ENCODE data around the gene CRHR2.
"Not testable (repeated sequence)": the region's sequence is repeated elsewhere in the genome, so short reads cannot be mapped to it uniquely, and the experiment has no call there.

CRHR2 gene

DNA sequence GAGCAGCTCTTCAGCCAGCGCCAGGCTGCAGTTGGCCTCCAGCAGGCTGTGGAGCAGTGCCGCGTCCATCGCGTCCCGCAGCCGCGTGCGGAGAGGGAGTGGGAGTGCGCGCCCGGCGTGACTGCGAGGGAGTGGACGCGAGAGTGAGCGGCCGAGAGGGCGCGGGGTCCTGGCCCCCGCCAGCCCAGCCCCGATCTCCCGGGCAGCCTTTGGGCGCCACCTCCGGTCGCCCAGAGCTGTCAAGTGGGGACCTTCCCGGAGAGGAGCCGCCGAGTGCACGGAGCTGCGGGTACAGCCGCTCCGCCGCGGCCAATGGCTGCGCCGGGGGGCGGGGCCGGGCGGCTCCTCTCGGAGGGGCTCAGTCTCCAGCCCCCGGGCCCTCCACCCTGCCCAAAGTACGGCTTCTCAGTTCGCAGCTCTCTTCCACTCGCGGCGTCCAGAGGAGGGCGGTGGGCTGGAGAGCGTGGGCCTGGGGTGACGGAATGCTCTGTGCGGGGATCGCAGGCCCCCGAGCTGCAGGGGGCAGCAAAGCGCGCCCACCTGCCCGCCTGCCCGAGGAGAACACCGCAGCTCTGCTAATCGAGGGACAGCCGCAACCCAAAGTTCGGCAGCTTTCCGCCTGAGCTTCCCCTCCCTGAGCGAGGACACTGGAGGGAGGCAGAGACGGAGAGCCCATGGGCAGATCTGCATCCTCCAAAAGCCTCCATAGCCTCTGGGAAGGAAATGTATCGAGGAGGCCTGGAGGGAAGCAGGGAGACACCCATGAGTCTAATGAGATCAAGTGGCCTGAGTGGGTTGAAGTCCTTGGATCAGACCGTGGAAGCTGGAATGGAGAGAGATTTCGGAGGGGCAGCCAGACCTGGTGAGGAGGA is at the start of gene CRHR2:
TSS of gene CRHR2 (minus strand) at position 245 of the 872 bp plus-strand sequence. CDS start at position 69, 176 bp downstream.
- no peak for DNase-seq (ENCODE audit: low read depth, low spot score)

DNA sequence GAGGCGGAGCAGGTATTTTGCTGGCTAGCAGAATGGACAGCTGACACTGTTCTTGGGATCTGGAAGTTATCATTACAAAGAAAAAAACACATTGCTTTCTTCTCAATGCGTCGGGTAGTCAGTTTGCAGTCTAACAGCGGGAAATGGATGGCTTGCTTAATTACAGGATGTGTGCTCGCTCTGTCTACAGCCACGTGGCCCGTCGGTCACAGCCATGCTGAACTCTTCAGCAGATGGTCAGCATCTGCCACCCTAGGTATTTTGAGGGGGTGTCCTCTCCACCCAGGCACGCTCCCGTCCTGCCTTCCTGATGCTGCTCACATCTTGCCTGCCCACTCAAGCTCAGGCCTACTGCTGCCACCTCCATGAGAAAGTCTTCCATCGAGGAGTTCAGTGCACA is 49.3 kb upstream of the CRHR2 start:
- DNase-seq (ENCODE audit: low read depth, low spot score): no peak

DNA sequence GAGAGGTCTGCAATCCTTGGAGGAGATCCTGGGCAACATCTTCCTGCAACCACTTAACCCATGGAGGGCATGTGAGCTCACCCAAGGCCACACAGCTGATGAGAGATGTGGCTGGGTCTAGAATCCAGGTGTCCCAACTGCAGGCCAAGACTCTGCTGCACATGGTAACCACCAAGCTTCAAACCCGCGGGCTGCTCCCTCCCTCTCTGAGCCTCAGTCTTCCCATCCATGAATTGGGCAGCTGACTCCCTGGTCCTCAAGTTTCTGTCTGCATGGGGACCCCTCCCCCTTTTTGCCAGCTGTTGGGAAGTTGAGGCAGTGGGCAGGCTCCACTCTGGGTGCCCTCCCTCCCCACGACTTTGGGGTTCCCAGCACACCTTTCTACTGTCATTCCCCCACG is 48.7 kb upstream of the CRHR2 start:
- DNase-seq (ENCODE audit: low read depth, low spot score): no peak

DNA sequence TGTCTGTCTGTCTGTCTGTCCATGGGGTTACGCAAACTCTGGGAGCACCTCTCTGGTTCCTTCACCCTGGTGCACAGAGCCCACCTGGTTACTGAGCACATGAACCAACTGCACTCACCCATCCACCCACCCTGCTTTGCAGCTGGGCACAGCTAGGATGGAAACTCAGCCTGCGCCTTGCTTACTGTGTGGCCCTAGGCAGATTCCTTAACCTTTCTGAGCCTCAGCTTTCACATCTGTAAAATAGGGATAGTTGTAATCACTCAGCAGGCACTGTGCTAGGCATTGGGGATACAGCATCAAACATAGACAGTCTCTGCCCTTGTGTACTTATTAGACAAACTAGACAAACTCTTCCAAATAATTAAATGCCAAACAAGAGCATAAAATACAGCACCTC is 47.8 kb upstream of the CRHR2 start:
- DNase-seq (ENCODE audit: low read depth, low spot score): no peak

DNA sequence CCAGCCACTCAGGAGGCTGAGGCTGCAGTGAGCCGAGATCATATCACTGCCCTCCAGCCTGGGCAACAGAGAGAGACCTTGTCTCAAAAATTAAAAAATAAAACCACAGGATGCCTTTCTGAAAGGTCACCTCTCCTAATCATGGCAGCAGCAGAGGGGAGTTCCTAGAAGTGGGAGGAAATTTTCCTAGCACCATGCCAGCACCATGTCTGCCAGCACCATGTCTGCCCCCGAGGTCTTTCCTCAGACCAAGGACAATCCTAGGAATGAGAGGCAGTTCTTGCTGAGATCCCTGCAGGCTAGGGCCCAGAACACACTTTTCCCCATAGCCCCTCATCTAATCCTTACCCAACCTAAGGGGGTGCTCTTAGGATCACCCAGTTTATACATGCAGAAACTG is 47.4 kb upstream of the CRHR2 start:
- no peak for DNase-seq (ENCODE audit: low read depth, low spot score)

DNA sequence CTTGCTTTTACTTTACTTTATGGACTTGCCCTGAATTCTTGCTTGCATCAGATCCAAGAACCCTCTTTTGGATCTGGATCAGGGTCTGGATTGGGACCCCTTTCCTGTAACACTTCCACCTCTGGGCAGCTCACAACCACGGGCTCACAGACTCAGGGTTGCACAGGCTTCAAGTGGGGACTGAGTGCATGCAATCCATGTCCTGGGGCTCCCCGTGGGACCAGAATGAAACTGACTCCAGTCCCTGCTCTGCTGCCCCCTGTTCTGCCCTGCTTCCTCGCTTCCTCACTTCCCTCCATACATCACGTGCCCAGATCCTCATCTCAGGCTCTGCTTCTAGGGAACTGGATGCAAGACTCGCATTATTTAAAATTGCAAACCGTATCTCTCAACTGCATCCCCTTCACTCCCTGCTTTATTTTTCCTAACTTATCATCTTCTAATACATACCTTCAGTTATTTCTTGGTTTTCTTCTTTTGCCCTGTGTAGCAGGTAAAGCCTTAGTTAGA is 46.4 kb upstream of the CRHR2 start:
- DNase-seq (ENCODE audit: low read depth, low spot score): no peak

DNA sequence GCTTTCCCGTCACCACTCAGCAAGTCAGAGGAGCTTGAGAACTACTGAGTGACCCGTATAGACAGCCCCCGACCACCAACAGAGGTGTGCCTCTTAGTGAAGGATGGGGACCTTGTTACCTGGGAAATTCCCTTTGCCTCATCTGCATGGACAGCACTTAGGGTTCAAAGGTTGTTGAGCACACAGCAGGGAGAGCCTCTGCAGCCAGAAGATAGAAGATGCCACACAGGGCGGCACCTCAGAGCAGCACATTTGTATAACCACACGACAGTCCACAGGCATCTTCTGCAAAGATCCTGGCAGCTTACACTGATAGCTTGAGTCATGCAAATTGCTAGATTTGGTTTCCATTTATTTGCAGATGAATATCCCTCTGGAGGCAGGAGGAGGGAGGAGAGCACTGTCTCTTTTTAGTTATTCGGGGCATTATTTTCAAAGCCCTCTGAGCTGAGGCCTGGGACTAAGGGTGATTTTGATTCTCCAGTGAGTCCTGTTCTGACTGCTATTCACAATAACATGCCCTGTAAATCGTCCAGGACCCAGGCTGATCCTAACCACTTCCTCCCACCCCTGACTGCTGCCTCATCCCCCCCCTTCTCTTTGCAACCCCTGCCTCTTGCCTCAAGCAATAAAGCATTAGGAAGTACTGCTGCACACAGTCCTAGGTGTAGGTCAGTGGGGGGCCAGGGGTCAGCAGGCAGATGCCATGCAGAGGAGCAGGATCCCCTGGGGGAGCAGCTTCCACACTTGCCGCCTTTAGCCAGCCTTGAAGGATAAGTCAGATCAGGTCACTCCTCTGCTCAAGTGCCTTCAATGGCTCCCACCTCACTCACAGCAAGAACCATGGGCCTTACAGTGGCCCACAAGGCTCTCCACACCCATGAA is 45.0 kb upstream of the CRHR2 start:
- DNase-seq (ENCODE audit: low read depth, low spot score): no peak

DNA sequence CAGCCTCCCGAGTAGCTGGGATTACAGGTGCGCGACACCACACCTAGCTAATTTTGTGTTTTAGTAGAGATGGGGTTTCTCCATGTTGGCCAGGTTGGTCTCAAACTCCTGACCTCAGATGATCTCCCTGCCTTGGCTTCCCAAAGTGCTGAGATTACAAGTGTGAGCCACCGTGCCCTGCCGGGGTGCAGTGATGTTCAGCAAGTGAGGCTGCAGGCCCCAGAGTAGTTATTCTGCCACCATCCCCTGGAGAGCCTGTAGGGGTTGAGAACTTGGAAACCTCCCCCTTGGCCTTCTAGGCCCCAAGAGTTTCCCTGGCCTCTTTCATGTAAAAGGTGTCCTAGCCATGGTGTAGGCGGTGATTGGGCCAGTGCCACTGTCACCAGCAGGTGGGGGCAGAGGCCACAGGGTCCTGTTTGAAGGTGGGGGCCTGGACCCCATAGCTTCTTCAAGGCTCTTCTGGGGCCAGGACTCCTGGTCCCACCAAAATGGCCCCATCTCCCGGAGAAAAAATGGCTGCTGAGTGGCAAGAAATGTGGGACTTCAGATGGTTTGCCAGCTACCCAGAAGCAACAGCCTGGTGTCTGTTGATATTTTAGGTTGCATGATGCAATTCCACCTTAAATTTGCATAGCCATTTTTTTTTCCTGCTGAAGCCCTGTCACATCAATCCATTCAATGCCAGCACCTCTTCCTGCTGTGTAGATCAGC is 44.2 kb upstream of the CRHR2 start:
- DNase-seq (ENCODE audit: low read depth, low spot score): no peak

DNA sequence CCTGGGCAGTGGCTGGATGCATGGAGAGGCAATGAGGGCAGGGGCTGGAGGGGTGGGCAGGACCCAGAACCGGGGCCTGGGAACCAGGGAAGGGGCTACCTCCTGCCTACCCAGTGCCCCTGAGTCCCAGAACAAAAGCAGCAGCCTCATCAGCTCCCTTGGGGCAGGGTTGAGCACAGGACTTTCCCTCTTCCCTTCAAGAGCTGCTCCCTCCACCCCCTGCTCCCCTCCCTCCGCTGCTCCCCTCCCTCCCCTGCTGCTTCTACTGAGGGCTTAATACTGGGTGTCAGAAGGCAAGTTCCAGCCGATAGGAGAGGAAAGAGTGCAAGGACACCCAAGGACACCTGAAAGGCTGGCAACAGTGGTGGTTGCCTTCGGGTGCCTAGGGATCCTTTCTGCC is 41.5 kb upstream of the CRHR2 start:
- DNase-seq (ENCODE audit: low read depth, low spot score): no peak

DNA sequence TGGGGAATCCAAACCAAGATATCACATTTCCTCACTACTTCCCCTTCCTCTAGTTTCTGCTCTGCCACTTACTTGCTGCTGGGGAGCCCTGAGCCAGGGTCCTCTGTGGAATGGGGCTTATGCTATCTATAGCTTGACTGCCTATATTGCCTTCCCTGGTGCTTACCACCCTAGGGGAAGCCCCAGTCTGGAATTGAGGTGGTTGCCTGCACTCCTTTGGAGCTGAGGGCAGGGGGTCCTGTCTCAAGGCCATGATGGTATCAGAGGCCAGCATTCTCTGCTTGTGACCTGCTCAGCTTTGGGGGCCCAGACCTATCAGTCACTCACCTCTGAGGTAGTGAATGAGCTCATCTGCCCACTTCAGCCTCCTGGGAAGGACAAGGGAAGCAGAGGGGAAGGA is 40.4 kb upstream of the CRHR2 start:
- DNase-seq (ENCODE audit: low read depth, low spot score): no peak

DNA sequence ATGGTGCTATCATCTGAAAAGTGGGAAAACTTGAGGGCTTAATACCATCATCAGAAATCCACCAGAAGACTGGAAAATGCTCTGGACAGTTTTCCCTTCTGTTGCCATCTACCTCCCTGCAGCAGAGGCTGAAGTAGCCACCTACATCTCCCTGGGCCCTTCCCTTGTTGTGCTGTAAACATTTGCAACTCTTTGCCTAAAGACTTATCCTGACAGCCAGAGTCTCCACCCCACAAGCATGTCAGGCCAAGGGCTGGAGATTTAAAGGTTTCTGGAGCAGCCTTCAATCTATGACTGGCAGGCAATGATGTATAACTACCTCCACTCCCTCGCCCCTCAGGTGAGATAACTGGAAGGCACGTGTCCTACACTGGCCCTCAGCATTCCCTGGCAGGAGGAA is 39.9 kb upstream of the CRHR2 start:
- DNase-seq (ENCODE audit: low read depth, low spot score): no peak

DNA sequence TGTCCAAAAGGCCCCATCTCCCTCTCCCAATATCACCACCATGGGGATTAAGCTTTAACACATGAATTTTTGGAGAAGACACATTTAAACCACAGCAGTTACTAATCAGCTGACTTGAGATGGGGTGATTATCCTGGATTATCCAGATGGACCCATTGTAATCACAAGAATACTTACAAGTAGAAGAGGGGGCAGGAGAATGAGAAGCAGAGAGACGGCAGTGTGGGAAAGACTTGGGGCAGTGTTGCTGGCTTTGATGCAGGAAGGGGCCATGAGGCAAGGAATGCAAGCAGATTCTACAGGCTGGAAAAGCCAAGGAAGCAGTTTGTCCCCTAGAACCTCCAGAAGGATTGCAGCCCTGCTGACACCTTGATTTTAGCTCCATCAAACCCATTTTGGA is 39.0 kb upstream of the CRHR2 start:
- DNase-seq (ENCODE audit: low read depth, low spot score): no peak

DNA sequence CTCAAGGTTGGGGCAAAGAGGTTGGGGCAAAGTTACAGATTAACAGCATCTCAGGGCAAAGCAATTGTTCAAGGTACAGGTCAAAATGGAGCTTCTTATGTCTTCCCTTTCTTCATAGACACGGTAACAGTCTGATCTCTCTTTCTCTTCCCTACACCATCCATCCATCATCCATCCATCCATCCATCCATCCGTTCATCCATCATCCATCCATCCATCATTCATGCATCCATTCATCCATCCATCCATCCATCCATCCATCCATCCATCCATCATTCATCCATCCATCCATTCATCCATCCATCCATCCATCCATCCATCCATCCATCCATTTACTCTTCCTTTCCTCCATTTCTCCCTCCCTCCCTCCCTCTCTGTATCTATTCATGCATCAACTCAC is 37.2 kb upstream of the CRHR2 start:
- not testable (repeated sequence) for DNase-seq (ENCODE audit: low read depth, low spot score)

DNA sequence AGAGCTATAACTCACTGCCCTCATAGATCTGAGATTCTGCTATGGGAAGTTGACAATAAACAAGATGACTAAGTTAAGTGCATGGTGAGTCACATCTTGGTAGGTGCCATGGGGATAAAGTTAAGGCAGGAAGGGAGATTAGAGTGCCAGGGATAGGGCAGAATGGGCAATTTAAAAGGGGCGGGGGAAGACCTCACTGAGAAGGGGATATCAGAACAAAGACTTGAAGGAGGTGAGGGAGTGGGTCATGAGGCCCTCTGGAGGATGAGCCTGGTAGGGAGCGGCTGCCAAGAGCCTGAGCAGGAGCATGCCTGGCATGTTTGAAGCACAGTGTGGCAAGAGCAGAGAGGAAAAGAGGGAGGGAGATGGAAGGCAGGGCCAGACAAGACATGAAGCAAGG is 34.9 kb upstream of the CRHR2 start:
- no peak for DNase-seq (ENCODE audit: low read depth, low spot score)

DNA sequence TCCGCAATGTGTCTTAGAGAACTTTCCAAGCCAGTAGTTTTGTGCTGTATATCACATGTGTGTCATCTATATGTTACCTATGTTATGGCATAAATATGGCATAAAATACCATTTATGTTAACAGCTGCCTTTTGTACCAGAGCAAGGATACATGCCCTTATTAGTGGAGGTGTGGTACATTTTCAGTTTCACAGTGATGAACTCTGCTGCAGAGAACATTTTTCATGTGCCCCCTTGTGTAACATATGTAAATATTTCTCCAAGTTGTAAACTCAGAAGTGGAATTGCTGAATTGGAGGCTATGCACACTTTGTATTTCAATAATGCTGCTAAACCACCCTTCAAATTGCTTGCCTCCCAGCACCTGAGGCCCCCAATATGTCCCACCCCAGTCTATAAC is 31.9 kb upstream of the CRHR2 start:
- no peak for DNase-seq (ENCODE audit: low read depth, low spot score)

DNA sequence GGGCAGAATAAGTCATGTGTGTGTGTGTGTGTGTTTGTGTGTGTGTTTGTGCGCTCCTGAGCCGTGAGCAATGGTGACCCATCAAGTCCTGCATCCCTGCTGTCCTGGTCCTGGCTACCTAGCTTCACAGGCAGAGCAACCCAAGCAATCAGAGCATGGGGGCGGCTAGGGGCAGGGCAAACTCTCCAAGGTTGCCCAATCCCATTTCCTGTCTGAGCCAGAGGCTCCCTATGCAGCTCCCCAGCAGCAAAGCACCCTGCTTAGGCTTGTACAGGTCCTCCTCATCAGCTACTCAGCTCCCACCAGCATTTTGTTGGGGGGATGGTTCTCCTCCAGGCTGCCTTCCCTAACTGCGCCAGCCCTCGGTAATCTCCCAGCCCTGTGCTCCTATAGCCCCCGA is 31.1 kb upstream of the CRHR2 start:
- no peak for DNase-seq (ENCODE audit: low read depth, low spot score)

DNA sequence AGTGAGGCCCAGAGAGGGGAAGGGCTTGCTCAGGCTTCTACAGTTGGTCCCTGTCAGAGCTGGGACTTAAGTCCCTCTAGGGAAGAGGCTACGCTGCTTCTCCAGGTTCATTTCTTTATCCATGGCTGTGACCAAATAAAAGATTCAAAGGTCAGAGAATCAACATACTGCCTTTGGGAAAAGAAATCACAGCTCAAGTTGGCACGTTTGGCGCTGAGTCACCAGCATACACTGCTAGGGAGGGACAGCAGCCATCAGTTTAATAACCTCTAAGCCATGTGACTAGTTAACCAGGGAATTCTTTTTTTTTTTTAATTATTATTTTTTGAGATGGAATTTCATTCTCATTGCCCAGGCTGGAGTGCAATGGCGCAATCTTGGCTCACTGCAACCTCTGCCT is 28.4 kb upstream of the CRHR2 start:
- DNase-seq (ENCODE audit: low read depth, low spot score): no peak

DNA sequence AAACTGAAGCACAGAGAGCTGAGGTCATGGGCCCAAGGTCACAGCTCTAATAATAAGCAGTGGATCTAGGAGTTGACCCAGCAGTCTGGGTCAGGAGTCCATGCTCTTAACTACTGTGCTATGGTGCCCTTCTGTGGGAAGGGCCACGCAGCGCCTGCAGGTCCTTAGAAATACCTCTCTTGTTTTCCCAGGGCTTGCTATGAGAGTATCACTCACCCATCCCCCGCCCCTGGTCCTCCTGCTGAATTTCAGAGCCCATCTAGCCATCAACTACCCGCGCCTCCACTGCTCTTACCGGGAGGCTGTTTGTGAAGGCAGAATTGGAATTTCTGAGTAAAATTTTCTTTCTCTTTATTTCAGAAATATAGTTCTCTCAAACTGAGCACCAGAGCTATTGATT is 27.3 kb upstream of the CRHR2 start:
- no peak for DNase-seq (ENCODE audit: low read depth, low spot score)

DNA sequence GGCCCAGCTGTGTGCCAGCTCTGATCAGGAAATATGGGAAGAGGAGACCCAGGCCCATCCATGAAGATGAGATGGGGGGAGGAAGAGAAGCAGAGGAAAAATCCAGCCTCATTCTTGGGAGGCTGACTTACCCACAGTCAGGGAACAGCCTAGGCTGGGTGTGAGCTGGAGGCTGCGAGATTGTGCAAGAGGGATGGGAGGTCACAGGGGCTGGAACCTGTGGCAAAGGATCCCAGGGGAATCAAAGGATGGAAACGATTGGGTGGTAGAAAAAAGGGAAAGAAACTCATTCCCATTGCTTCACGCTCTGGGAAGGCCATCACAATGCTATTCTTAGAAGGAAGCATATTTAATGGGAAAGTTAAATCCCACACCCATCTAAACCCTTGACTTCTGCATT is 26.7 kb upstream of the CRHR2 start:
- no peak for DNase-seq (ENCODE audit: low read depth, low spot score)

DNA sequence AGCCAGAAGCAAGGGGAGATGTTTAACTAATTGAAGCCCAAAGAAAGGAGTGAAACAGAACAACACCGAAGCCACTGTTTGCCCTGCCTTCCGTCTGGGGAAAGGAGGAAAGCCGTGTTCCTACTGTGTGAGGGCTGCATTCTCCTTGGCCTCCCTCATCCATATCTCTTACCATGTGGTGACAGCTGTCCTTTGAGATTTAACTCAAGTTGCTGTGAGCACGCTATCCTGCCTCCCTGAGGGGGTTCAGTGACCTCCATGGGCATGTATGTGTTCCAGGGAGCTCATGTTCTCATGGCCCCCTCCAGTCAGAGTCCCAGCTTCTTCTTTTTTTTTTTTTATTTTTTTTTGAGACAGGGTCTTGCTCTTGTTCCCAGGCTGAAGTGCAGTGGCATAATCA is 26.2 kb upstream of the CRHR2 start:
- DNase-seq (ENCODE audit: low read depth, low spot score): no peak

DNA sequence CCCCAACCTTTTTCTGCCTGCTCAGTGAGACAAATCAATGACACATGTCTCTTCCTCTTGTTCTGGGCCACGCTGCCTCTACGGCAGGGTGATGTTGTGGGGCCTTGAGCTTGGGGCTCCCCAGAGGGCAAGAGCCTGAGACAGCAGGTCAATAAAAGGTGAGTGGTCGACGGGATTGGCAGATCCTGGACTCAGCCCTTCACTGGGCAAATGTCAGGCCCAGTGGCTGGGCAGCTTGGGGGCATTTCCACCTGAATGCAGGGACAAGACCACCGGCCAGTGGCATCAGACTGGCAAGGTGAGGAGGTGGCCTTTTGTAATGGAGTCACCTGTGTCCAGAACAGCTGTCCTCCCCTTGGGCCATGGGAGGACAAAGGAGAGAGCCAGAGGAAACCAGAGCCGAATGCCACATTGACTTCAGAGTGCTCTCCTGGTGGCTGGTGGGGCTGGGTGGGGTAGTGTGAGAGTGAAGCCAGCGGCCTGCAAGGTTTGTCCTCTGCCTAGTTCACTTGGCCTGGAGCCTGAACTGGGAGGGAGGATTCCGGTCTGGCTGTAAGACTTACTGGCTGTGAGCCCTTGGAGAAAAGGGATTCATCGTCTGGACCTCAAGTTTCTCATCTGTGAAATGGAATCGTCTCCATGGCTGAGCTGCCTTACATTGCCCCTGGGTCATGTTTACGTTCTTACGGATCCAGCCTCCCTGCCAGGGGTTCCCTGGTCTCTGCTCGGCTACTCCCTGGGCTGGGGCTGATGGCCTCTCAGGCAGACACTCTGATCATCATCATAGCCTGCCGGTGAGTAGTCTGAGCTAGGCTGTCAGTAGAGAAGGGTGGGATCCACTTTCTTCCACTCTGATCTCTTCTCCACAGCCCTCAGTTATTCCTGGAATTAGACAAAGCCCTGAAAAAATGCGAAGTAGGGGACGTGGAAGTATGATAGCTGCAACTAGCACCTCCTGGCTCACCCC is 25.4 kb upstream of the CRHR2 start:
- DNase-seq (ENCODE audit: low read depth, low spot score): no peak
